ENCODE measurements around the gene APBA3. TPM values are rescaled to one million over a fixed set of nuclear protein-coding genes. Genes with fewer than 3 reads are reported as not detected.

Gene APBA3
- total and polyA plus RNA-seq, 2 experiments from 2014 or later = 17.2 to 31.8 TPM

DNA sequence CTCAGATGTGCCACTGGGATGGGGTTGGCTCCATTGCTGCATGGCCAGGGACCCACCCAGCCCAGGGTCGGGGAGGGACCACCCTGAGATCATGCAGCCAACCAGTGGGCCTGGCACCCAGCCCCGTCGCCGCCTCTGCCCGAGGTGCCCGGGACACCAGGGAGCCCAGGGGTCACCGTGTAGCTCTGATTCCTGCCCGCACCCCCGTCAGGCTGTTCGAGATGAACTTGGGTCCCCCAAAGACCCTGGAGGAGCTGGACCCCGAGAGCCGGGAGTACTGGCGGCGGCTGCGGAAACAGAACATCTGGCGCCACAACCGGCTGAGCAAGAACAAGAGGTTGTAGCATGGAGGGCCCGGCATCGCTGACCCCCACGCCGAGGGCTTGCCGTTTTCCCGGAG is 5.6 kb upstream of the APBA3 start:
- Mint-ChIP-seq H3K27me3 (ENCODE audit: insufficient read depth, low read depth, poor library complexity) (peaks cover 9% of the 10 kb centered on the region), H3K4me3 (no peak overlapping the region), H3K27ac (no peak overlapping the region), H3K9me3 (no peaks in the 10 kb centered on the region; the same call in 1 of the 3 replicates), H3K4me1 (peaks cover 8% of the 10 kb centered on the region), H3K36me3 (ENCODE audit: low read depth) (peaks cover 9% of the 10 kb centered on the region)
- H3K9me2 ChIP-seq (ENCODE audit: insufficient read depth) = no peaks in the 10 kb centered on the region; the same call in 1 of the 2 replicates
- no peak overlapping the region for H3K4me2 ChIP-seq
- no peak overlapping the region for H3K27ac ChIP-seq (ENCODE audit: low read depth)
- no peak for ATAC-seq
- H3K79me2 ChIP-seq (replicated peaks; ENCODE audit: insufficient read depth) = peaks cover 7% of the 10 kb centered on the region; the same call in 1 of the 2 replicates
- 0 out of 2 replicates have a peak, but pooled peaks cover 4% of the 10 kb centered on the region for H3F3A ChIP-seq (replicated peaks; ENCODE audit: low read depth)
- H4K20me1 ChIP-seq (replicated peaks; ENCODE audit: insufficient read depth) = no peaks in the 10 kb centered on the region; the same call in 1 of the 2 replicates
- no peak overlapping the region for H3K4me3 ChIP-seq
- no peaks in the 10 kb centered on the region for H3K27me3 ChIP-seq (ENCODE audit: insufficient read depth)
- H2AFZ ChIP-seq = no peak overlapping the region
- H3K36me3 ChIP-seq (ENCODE audit: insufficient read depth) = no peaks in the 10 kb centered on the region
- TF ChIP-seq, protein P1, sequence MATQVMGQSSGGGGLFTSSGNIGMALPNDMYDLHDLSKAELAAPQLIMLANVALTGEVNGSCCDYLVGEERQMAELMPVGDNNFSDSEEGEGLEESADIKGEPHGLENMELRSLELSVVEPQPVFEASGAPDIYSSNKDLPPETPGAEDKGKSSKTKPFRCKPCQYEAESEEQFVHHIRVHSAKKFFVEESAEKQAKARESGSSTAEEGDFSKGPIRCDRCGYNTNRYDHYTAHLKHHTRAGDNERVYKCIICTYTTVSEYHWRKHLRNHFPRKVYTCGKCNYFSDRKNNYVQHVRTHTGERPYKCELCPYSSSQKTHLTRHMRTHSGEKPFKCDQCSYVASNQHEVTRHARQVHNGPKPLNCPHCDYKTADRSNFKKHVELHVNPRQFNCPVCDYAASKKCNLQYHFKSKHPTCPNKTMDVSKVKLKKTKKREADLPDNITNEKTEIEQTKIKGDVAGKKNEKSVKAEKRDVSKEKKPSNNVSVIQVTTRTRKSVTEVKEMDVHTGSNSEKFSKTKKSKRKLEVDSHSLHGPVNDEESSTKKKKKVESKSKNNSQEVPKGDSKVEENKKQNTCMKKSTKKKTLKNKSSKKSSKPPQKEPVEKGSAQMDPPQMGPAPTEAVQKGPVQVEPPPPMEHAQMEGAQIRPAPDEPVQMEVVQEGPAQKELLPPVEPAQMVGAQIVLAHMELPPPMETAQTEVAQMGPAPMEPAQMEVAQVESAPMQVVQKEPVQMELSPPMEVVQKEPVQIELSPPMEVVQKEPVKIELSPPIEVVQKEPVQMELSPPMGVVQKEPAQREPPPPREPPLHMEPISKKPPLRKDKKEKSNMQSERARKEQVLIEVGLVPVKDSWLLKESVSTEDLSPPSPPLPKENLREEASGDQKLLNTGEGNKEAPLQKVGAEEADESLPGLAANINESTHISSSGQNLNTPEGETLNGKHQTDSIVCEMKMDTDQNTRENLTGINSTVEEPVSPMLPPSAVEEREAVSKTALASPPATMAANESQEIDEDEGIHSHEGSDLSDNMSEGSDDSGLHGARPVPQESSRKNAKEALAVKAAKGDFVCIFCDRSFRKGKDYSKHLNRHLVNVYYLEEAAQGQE (IDR thresholded peaks at IDR 0.05; ENCODE audit: unreplicated experiment) = no peak
- TF ChIP-seq ZNF331 (CRISPR knock-in tag; IDR thresholded peaks at IDR 0.05; ENCODE audit: low read depth) = no peak
- TF ChIP-seq EZH2phosphoT487 (IDR thresholded peaks at IDR 0.05; ENCODE audit: unreplicated experiment) = no peak
- no peak for TF ChIP-seq POLR2AphosphoS5 (IDR thresholded peaks at IDR 0.05; ENCODE audit: low read depth)
- DNase-seq (ENCODE audit: low spot score) = no peak
- no peaks in the 10 kb centered on the region for H3K4me1 ChIP-seq (ENCODE audit: insufficient read depth)

DNA sequence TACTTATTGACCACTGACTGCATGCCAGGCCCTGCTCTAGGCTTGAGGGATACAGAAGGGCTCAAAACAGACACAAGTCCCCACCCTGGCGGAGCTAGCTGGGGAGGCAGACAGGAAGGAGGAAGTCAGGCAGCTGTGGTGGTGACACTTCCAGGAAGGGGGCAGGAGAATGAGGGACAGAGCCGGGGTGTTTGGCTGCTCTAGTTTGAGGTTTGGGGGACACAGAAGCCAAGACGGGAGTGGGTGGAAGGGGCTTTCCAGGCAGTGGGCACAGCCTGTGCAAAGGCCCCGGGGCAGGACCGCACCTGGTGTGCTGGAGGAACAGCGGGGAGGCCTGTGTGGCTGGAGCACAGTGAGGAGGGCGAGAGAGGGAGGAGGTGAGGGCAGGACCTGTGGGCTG is 5.0 kb upstream of the APBA3 start:
- no peak overlapping the region for H3K4me2 ChIP-seq
- ATAC-seq (no peak), DNase-seq (ENCODE audit: low spot score) (no peak)
- H3K9me2 ChIP-seq (ENCODE audit: insufficient read depth) = no peaks in the 10 kb centered on the region; the same call in 1 of the 2 replicates
- peaks cover 7% of the 10 kb centered on the region; the same call in 1 of the 2 replicates for H3K79me2 ChIP-seq (replicated peaks; ENCODE audit: insufficient read depth)
- H3K4me3 ChIP-seq = no peak overlapping the region
- H3K27me3 ChIP-seq (ENCODE audit: insufficient read depth) = no peaks in the 10 kb centered on the region
- H4K20me1 ChIP-seq (replicated peaks; ENCODE audit: insufficient read depth) = no peaks in the 10 kb centered on the region; the same call in 1 of the 2 replicates
- H3K27ac Mint-ChIP-seq = no peak overlapping the region
- H3K36me3 Mint-ChIP-seq (ENCODE audit: low read depth) = peaks cover 9% of the 10 kb centered on the region
- no peaks in the 10 kb centered on the region for H3K36me3 ChIP-seq (ENCODE audit: insufficient read depth)
- H3K4me1 ChIP-seq (ENCODE audit: insufficient read depth) = no peaks in the 10 kb centered on the region
- H3K9me3 Mint-ChIP-seq = no peaks in the 10 kb centered on the region; the same call in 1 of the 3 replicates
- H3F3A ChIP-seq (replicated peaks; ENCODE audit: low read depth) = 0 out of 2 replicates have a peak, but pooled peaks cover 4% of the 10 kb centered on the region
- H3K4me1 Mint-ChIP-seq = peaks cover 10% of the 10 kb centered on the region
- no peak overlapping the region for H3K4me3 Mint-ChIP-seq
- H3K27me3 Mint-ChIP-seq (ENCODE audit: insufficient read depth, low read depth, poor library complexity) = peaks cover 11% of the 10 kb centered on the region
- no peak overlapping the region for H3K27ac ChIP-seq (ENCODE audit: low read depth)
- no peak overlapping the region for H2AFZ ChIP-seq
- TF ChIP-seq EZH2 (IDR thresholded peaks at IDR 0.05; ENCODE audit: low read depth, unreplicated experiment) (no peak), ZNF462 (CRISPR knock-in tag; IDR thresholded peaks at IDR 0.05) (no peak), NANOG (IDR thresholded peaks at IDR 0.05; ENCODE audit: borderline replicate concordance) (no peak), ZNF331 (CRISPR knock-in tag; IDR thresholded peaks at IDR 0.05; ENCODE audit: low read depth) (no peak), EZH2phosphoT487 (IDR thresholded peaks at IDR 0.05; ENCODE audit: unreplicated experiment) (no peak), CREB1 (CRISPR knock-in tag; IDR thresholded peaks at IDR 0.05; ENCODE audit: low read depth) (no peak)

All from GM23338 (cell line).